HG03135 (cell line): ENCODE results near the gene PNPLA3.

ENCODE experiments used
- ATAC-seq: cut with Tn5 transposase; IDR thresholded peaks from one replicate; pipeline ENCODE4 v1.9.1; 2021; ENCODE audit warnings: mild to moderate bottlenecking, moderate library complexity; ENCODE audit not compliant: unreplicated experiment

The PNPLA3 gene

DNA sequence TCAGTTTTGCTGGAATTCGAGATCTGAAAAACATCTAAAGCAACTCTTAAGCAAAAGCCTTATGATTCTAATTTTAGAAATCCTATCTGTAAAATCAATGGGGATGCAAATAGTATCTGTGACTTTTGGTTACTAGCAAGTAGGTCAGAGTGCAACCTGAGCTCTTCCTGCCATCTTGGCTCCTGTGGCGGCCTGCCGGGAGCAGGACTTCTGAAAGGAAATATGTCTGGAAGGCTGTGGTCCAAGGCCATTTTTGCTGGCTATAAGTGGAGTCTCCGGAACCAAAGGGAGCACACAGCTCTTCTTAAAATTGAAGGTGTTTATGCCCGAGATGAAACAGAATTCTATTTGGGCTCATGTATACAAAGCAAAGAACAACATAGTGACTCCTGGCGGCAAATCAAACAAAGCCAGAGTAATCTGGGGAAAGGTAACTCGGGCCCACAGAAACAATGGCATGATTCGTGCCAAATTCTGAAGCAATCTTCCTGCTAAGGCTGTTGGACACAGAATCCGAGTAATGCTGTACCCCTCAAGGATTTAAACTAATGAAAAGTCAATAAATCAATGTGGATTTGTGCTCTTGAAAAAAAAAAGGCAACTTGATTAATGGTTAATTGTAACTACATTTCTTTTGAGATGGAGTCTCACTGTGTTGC lies 33.3 kb downstream of the PNPLA3 start:
- ATAC-seq: no peak

DNA sequence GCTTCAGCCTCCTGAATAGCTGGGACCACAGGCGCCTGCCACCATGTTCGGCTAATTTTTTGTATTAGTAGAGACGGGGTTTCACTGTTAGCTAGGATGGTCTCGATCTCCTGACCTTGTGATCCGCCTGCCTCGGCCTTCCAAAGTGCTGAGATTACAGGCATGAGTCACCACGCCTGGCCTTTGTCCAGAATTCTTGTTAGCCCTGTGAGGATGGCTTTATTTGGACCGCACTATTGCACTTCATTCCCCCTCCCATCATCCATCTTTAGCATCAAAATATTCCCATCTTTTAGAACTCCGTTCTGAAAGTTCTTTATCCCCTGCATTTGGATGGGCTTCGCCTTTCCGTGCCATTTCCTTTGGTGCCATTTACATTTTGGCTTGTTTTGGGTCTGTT lies 34.3 kb downstream of the PNPLA3 start:
- ATAC-seq: no peak

DNA sequence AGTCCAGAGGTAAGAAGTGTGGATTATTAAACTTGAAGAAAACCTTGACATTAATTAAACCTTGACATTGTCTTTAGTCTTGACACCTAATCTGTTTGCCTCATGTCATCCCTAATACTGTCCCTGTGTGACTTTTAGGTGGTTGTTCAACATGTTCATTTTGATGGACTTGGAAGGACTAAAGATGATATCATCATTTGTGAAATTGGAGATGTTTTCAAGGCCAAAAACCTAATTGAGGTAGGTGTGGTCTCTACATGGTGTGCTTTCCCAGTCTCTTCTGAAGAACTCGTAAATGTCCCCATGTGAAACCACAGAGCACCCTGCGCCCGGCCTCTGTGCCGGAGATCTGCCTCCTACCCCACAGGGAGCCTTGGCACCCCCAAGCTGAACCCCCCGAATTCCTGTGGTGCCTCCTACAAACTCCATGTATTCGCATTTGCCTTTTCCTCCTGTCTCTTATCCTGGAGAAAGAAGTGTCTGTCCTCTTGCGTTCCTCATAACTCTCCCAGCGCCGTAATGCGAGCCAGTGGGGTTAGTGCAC lies 40.8 kb downstream of the PNPLA3 start:
- ATAC-seq: no peak

DNA sequence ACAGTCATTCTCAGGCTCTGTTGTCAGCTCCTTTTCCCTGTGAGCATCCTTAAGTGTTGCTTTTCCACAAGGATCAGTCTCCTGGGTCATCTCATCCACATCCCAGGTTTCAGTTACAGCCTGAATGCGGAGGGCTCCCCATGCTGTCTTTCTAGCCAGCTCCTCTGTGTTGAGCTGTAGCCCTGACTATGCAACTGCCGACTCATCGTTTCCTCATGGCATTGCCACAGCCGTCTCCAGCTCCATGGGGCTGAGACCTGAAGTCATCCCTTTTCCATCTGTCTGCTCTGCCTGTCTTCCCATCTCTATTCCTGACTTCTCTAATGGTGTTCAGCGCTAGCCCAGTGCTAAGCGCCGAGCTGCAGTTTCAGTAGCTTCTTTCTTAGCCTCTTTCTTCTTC lies 43.5 kb downstream of the PNPLA3 start:
- no peak for ATAC-seq

DNA sequence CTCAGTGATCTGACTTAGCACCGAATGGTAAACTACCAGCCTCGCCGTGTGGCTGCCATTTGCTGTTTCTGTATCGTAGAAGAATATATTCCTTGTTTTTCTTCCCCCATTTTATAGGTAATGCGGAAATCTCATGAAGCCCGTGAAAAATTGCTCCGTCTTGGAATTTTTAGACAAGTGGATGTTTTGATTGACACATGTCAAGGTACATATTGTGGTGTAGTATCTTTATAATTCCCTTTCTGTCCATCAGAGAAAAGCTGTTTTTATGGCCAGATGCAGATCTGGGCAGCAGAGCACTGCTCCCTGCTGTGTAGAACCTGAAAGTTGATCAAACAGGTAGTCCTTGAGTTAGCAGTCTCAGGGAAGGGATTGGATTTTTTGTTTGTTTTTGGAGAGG lies 45.0 kb downstream of the PNPLA3 start:
- no peak for ATAC-seq

DNA sequence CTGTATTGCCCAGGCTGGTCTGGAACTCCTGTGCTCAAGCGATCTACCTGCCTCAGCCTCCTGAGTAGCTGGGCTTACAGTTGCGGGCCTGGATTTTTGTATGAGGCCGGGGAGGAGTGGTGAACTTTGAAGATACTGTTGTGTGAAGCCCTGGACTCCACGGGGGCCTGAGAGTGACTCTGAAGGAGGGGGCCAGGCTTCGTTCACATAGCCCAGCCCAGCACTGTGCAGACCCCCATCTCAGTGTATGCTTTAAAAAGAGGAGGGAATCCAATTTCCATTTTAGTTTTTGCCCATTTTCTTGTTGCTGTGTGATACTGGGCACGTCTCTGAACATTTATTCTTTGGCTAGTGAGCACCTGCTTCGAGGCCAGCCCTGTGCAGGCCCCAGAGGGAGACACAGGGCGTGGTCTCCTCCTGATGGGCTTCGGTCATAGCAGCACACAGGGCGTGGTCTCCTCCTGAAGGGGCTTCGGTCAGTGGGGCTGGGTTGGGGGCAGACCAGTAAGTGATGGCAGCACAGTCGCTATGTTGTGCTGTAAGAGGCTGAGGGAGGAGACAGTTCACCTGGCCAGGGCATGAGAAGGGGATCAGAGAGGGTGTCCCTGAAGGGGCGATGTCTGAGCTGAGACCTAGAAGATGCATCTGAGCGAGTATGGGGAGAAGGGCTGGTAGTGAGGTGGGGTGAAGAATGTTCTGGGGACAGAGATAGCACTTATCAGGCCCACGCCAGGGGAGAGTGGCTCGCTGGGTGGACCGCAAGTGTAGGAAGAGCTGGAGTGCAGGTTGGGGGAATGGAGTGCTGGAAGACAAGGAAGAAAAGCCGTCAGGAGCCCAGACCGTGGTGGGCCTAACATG lies 45.6 kb downstream of the PNPLA3 start:
- no peak for ATAC-seq

DNA sequence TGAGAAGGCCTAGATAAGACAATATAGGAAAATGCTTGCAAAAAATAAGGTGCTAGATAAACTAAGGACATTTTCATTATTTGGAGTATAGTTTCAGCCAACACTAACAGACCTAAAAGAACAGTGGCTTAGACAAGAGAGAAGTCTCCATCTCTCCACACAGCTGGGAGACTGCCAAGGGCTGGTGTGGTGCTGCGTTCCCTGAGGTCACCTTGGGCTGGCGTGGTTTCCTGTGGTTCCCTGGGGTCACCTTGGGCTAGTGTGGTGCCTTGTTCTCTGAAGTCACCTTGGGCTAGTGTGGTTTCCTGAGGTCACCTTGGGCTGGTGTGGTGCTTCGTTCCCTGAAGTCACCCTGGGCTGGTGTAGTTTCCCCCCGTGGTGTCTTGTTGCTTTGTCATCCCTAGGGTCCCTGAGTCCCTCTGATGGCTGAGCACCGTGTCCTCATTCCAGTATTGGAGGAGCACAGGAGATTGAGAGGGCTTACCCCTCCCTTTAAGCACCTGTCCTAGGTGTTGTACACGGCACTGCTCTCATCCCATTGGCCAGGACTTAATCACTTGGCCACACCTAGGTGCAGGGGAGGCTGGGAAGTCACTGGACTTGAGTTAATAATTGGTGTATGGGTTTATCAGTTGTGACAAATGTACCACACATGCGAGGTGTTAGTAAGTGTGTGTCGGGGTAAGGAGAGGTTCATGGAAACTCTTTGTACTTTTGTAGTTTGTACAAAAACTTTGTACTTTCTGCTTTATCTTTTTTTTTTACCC lies 46.6 kb downstream of the PNPLA3 start:
- ATAC-seq: no peak

DNA sequence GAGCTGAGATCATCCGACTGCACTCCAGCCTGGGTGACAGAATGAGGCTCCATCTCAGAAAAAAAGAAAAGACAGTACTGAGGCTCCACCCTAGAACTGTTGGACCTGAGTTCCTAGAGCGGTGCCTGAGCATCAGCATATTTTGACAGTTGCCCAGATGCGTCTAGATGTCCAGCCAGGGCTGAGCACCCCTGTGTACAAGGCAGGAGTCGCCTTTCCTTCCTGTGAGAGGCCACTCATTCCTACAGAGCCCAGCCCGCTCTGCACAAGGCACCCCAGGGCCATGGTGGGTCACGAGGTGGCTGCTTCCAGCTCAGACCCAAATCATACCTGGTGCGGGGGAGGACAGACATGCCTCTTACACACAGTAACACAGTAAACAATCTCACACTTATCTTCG lies 47.5 kb downstream of the PNPLA3 start:
- ATAC-seq: no peak

DNA sequence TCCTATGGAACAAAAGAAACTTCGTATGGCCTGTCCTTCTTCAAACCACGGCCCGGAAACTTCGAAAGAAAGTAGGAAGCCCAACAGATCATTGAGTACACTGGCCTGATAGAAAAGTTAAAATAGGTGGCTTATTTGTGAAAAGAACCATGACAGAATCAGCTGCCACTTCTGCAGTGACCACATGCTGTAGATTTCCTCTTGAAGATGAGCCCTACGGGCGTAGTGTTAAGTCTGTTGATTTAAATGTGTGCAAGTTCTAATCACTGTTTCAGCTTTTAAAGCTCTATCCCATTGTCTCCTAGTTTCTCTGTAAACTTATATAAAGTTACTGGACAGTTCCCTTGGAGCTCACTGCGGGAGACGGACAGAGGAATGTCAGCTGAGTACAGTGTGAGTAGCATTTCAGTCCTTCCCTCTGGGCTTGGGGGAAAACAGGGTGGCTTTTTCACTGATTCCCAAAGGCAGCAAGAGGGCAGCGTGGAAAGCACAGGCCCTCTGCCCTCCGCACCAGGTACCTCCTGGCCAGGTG lies 49.4 kb downstream of the PNPLA3 start:
- no peak for ATAC-seq

DNA sequence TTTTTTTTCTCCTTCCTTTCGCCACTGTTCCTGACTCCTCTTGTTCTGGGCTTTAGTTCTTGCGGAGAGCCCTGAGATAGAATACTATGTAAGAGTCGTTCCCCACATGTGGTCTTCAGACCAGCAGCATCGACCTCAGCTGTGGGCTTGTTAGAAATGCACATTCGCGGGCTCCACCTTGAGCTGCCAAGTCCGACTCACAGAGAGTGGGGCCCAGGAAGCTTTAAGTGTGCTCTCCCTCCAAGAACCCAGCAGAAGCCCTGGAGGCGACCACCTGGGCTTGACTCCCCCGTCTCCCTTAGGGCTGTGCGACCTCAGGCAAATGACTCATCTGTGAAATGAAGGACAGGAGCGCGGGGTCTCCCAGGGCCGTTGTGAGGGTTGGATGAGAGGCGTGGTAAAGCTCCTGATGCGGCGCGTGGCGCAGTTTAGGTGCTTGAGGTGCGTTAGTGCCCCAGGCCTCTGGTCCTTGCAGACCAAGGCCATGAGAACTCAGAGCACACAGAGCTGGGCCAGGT lies 50.5 kb downstream of the PNPLA3 start:
- ATAC-seq: no peak

DNA sequence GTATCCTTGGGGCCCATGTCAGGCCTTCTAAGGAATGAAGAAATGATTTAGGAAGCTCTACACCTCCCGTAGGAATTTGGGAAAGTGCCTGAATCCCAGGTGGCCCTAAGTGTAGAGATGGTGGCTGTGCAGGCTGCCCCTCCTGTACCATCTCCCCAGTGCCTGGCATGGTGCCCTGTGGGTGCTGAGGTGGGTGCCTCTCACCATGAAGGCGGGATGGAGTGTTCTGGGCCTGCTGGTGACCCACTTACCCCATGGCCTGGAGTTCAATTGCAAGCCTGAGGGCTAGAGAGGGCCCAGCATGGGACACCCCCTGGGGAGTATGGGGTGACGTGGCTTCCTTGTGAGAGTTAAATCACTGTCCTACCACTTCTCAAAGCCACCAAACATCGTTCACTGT lies 51.4 kb downstream of the PNPLA3 start:
- ATAC-seq: no peak

DNA sequence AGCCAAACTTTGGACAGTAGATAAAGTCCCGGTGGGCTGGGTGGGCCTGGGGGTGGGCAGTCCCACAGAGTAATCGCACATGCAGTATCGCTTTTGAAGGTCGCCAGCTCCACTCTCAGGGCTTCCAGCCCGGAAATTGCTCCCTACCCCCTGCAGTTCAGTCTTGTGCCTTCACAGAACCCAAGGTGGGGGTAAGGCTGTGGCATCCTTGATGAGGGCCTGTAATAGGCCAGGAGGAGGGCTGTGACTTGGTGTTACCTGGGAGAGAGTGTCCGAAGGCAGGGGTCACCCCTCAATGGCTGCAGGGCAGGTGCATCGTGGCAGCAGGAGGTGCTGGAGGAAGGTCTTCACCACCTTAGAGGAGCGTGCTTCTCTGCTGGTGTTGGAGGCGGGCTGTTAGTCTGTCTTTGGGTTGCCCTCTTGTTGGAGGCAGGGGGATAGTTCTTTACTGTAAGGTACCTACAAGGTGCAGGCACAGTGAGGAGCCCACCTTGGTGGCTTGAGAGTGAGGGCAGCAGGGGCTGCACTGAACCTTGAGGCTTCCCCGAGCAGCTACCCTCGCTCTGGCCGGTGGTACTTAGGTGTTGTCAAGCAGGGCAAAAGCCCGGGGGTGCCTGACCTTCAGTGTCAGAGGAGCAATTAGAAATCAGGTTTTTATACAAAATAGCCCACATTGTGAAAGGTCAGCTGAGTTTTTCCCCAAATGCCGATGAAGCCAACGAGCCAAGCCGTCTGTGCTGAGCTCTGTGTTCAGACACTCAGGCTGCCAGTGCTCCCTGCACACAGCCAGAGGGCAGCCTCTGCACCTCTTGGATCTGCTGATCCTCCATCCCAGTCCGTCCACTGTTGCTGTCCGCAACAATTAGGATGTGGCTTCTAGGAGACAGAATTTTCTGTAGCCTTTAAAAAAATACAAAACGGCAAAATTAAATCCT lies 53.5 kb downstream of the PNPLA3 start:
- no peak for ATAC-seq

DNA sequence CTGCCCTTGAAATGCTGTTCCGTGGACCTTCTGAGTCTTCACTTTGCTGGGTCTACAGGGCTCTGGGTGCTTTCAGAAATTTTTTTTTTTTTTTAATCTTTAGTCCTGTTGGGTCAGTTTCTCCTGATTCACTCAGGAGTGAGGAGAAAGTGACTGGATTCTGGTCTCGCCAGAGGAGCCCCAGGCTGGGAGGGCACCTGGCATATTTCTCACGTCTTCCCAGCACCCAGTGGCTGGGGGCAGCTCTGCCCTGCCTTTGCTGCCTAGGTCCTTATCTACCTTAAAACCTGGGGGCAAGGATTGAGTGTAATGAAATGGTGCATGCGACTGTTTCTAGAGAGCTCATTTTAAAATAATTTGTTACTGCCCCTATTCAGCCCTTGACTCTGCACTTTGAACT lies 55.0 kb downstream of the PNPLA3 start:
- ATAC-seq: no peak

DNA sequence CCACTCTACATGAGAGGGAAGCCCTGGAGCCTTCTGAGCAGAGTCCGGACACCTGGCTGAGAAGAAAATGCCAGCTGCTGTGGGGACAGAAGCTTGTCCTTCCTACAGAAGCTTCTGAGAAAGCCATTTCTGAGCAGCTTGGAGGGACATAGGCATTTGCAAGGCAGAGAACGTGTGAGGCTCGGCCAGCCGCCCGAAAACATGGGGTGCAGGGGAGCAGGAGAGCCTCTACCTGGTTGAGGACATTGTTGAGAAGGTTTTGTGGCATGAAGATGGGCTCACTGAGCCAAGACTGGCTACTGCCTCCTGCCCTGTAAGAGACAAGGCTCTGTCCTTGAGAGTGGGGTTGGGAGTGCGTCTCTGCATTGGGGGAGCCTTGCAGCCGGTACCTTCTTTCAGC lies 57.0 kb downstream of the PNPLA3 start:
- ATAC-seq: no peak

DNA sequence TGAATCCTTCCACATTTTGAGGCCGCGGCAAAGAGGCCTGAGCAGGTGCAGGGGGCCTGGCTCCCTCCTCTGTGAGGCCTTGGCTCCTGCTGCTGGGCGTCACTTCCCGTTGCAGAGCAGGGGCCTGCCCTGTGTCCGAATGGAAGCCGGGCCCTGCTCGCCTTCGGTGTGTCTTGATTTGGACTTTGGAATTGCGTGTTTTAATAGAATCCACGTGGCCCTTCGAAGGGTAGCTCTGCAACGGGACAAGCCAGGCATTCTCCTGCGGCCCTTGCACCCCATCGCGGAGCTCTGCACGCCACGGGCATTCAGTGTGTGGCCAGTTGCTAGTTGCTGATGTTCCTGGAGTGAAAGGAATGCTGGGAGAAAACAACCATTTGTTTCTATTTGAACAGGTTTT lies 57.4 kb downstream of the PNPLA3 start:
- no peak for ATAC-seq

DNA sequence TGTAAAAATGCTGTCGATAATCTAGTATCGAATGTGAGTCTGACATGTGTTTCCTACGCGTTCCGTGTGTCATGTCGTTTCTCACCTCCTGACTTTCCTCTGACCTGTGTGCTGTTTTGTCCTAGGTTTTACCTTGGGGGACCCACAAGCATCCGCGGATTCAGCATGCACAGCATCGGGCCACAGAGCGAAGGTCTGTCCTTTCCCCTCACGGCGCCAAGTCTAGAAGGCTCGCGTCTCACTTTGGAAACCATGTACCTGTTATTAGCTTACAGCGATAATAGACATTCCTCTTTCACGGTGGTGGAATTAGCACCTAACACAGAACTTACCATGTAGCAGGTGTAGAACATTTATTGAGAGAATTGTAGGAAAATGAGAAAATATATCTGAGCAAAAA lies 60.2 kb downstream of the PNPLA3 start:
- no peak for ATAC-seq

DNA sequence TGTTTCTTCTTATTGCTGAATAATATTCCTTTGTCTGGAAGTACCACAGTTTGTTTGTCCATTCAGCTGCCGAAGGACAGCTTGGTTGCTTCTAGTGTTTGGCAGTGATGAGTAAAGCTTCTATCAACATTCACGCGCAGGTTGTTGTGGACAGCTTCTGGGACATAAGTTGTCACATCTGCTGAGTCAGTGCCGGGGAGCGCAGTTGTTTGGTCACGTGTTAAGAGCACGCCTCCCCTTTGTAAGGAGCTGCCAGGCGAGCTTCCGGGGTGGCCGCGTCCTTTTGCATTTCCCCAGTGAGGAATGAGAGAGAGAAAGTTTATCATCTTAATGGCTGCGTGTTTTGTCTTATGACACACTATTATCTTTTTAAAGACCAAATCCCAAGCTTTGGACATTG lies 61.9 kb downstream of the PNPLA3 start:
- no peak for ATAC-seq

DNA sequence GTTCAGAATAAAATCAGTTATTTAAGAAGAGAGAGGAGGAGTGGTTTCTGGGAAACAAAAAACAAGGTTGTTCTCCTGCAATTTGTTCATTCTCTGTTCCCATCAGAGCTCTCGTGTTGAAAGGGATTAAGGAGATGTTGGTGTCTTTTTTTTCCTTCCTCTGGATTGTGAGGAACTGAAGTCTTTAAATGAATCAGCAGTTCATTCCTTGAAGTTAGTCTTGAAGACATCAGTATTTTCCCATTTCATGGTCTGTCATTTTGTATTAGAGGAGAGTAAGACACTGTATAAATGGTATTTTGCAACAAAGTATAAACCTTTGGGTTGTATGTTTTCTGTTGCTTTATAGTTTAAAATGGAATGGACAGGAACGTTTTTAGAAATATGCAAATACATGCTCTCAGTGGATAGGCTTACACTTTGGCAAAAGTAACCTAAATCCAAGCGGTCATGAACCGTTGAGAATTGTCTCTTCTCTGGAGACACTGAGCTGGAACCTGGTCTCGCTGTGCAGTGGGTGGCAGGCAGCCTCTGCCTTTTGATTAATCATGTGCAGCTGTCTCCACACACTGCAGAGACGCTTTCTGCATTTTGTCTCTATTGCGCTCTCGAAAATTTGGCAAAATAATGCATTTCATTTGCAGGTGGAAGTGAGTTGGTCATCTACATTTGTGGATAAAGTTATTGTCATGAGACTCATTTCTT lies 64.7 kb downstream of the PNPLA3 start:
- ATAC-seq: no peak

DNA sequence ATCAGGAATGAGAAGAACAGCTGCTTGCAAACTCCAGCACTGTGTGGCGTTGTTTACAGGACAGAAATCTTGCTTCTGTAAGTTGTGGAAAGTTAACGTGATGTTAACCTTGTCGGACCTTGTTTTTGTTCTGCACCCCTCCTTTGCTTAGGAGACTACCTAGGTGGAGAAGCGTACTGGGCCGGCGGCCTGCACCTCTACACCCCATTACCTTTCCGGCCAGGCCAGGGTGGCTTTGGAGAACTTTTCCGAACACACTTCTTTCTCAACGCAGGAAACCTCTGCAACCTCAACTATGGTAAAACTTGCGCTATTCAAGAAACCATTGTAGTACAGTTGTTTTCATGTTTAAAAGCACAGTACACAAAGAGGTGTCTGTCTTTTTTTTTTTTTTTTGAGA lies 65.4 kb downstream of the PNPLA3 start:
- no peak for ATAC-seq
